ENCODE measurements around the gene NOS1AP. TPM values are rescaled to one million over a fixed set of nuclear protein-coding genes. Genes with fewer than 3 reads are reported as not detected.

NOS1AP gene
- total RNA-seq, 4 donors from 2014 or later: 0.31 to 12.7 (median 1.7) TPM

DNA sequence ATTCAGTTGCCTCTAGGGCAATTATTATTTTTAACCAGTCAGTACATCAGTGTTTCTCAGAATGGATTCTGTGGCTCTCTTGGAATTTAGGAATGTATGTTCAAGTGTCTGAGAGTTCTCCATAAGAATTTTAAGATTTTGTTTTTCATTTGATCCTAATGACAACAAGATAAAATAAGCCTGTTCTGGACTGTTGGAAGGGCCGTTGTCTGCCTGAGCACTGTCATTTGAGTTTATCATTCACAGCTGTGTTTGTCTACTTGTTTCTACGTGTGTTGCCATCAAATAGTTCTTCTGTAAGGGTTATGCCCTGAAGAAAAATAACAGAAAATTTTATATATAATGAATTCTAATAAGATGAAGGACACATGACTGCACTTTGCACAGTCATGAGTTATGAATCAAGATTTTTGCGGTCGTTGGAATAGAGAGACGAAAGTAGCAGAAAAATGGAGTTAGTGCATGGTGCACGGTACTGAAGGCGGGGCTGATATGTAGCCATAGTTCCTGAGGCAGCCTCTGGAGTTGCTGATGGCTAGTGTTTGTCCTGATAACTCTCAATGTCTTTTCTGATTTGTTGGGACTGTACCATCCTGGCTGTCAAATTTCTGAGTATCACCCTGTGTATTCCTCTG is 92.5 kb downstream of the NOS1AP start:
- Histone ChIP-seq H3K4me1 (peaks cover 0 to 26% (median 6%) of the 10 kb centered on the region in 3 donors), H3K27me3 (peaks cover 0 to 24% (median 0%) of the 10 kb centered on the region in 4 donors), H3K27ac (no peak overlapping the region), H3K36me3 (no peaks in the 10 kb centered on the region), H3K4me3 (no peak overlapping the region), H3K9me3 (no peaks in the 10 kb centered on the region)
- 54 to 56% methylated on average over 7 of the region's 7 CpGs for WGBS, 2 donors
- DNase-seq: no peak
- intact Hi-C loops (cut with DNase I): no loop called here
- no peak for TF ChIP-seq POLR2A (IDR thresholded peaks at IDR 0.05)
- TF ChIP-seq, protein P1, sequence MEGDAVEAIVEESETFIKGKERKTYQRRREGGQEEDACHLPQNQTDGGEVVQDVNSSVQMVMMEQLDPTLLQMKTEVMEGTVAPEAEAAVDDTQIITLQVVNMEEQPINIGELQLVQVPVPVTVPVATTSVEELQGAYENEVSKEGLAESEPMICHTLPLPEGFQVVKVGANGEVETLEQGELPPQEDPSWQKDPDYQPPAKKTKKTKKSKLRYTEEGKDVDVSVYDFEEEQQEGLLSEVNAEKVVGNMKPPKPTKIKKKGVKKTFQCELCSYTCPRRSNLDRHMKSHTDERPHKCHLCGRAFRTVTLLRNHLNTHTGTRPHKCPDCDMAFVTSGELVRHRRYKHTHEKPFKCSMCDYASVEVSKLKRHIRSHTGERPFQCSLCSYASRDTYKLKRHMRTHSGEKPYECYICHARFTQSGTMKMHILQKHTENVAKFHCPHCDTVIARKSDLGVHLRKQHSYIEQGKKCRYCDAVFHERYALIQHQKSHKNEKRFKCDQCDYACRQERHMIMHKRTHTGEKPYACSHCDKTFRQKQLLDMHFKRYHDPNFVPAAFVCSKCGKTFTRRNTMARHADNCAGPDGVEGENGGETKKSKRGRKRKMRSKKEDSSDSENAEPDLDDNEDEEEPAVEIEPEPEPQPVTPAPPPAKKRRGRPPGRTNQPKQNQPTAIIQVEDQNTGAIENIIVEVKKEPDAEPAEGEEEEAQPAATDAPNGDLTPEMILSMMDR (IDR thresholded peaks at IDR 0.05): no peak

DNA sequence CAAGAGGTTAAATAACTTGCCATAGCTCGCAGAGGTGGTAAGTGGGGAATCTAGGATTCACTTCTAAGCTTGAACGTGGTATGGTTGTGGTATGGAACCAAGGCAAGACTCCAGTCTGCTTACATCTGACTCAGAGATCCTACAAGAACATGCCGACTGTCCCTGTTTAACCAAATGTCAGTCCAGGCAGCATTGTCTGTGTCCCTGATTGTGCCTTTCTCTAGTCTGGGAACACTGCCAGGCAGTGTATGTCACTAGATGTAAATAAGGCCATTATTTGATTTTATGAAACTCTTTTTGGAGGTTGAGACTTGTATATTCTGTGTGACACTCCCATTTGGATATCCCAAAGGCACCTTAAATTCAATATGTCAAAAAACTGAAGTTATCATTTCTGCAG is 96.0 kb downstream of the NOS1AP start:
- WGBS, 2 donors: 80 to 83% methylated on average over 2 to 3 of the region's 3 CpGs
- intact Hi-C loops (cut with DNase I): no loop called here

DNA sequence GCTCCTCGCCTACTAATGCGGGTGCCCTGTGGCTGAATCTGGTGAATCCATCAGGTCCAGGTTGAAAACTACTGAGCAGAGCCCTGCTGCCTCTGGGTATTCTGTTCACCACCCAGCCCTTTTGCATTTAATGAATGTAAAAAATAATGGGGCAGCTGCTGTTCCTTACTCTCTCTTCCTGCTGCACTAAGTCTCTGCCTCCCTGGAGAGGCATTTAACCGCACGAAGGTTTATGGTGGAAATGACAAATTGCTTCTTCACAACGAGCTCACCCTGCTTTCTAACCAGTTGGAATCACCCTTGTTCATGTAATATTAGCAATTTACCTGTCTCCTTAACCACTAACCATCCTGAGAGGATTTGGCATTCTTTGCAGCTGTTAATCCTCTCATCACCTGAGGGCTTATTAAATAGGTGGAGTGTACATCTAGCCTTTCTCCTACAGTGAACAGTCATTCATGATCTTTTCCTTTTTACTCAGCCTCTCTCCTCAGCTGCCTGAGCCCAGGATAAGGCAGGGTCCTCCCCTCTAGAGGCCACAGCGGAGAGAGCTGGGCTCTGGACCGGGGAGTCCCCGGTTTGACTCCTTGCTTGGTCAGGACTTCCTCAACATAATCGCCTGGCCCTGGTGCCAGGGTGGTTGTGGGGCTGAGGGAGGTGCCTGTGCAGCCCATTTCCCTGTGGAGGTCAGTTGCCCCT is 97.6 kb downstream of the NOS1AP start:
- no peak for TF ChIP-seq POLR2A (IDR thresholded peaks at IDR 0.05)
- TF ChIP-seq, protein P1 (IDR thresholded peaks at IDR 0.05): no peak
- no peak overlapping the region for H3K27ac ChIP-seq

More for the DNA sequence above, 96.0 kb downstream of the NOS1AP start:
- no peaks in the 10 kb centered on the region for H3K9me3 ChIP-seq
- H3K27ac ChIP-seq: no peak overlapping the region
- peaks cover 0 to 39% (median 3%) of the 10 kb centered on the region in 3 donors for H3K4me1 ChIP-seq
- no peak for TF ChIP-seq POLR2A (IDR thresholded peaks at IDR 0.05)
- TF ChIP-seq, protein P1 (IDR thresholded peaks at IDR 0.05): no peak
- no peak for DNase-seq
- no peak overlapping the region for H3K4me3 ChIP-seq
- H3K36me3 ChIP-seq: no peaks in the 10 kb centered on the region
- peaks cover 0 to 24% (median 0%) of the 10 kb centered on the region in 4 donors for H3K27me3 ChIP-seq

DNA sequence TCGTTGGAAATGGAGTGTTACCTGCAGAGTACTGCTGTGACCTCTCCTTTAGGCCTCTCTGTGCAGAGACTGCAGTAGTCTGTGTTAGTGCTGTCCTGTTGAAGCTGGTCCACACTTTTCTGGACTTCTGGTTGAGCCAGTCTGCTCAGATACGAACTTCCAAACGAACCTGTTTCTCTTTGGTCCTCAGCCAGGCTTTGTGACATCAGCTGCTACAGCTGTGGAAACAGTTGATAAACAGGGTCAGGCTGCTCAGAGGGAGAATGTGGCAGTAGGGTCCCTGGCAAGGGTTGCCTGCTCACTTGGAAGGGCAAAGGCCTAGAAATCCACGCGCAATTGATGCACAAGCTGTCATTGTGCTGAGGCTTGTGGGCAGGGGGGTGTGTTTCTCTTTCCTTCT is 98.8 kb downstream of the NOS1AP start:
- DNase-seq: no peak
- TF ChIP-seq POLR2A (IDR thresholded peaks at IDR 0.05): no peak
- TF ChIP-seq, protein P1 (IDR thresholded peaks at IDR 0.05): no peak
- H3K4me1 ChIP-seq: peaks cover 0 to 45% (median 3%) of the 10 kb centered on the region in 3 donors
- H3K9me3 ChIP-seq: no peaks in the 10 kb centered on the region
- 76 to 82% methylated on average over 3 of the region's 5 CpGs for WGBS, 2 donors
- H3K27me3 ChIP-seq: peaks cover 0 to 23% (median 0%) of the 10 kb centered on the region in 4 donors
- H3K36me3 ChIP-seq: no peaks in the 10 kb centered on the region
- intact Hi-C loops (cut with DNase I): no loop called here
- H3K27ac ChIP-seq: no peak overlapping the region
- H3K4me3 ChIP-seq: no peak overlapping the region

More for the DNA sequence above, 97.6 kb downstream of the NOS1AP start:
- Histone ChIP-seq H3K4me1 (peaks cover 0 to 45% (median 3%) of the 10 kb centered on the region in 3 donors), H3K9me3 (no peaks in the 10 kb centered on the region), H3K4me3 (no peak overlapping the region), H3K27me3 (peaks cover 0 to 24% (median 0%) of the 10 kb centered on the region in 4 donors), H3K36me3 (no peaks in the 10 kb centered on the region)
- no peak for DNase-seq
- intact Hi-C loops (cut with DNase I): no loop called here
- WGBS, 2 donors: 37 to 42% methylated on average over 9 of the region's 9 CpGs
